K562 (cell line): ENCODE results near the gene SDC3. TPM values are rescaled to one million over a fixed set of nuclear protein-coding genes. Genes with fewer than 3 reads are reported as not detected.

ENCODE experiments used
- ATAC-seq: fragments of 200-7000 bp; cut with Tn5 transposase; 3 replicates; pipeline ENCODE4 v1.9.1; 2020; ENCODE audit warnings: moderate library complexity
- BruUV-seq: library from RNA; stranded (reverse); fragments of 400-500 nt; replicated peaks from 2 replicates; lab custom pipeline; 2021; lab: Mats Ljungman, UMichigan
- CTCF ChIA-PET: fragments of 300-600 bp; formaldehyde crosslinking; extraction: SDS; loops from one replicate; lab custom pipeline; 2021; ENCODE audit warnings: low intra/inter-chr PET ratio; lab: Yijun Ruan, JAX
- POLR2A ChIA-PET: fragments of 300-600, 350-650 bp; sonication (Branson Sonifier 250); formaldehyde crosslinking; extraction: SDS; loops from one replicate; lab custom pipeline; 2021; ENCODE audit warnings: antibody characterized with exemption, inconsistent platforms; lab: Yijun Ruan, JAX
- DNase-seq, 4 experiments: peaks; one replicate each; pipeline versions ENCODE4 v3.0.0 to v3.0.0-alpha.2; 2011 to 2018; ENCODE audit warnings: low spot score in 3 of 4, mixed read lengths in 3 of 4; ENCODE audit errors: extremely low read depth in 1 of 4
- FAIRE-seq: peaks from 2 replicates; lab custom pipeline; 2011; peaks lifted over from hg19 to GRCh38; lab: Jason Lieb, UNC
- H2AFZ ChIP-seq: 2 replicates; pipeline ENCODE4 v1.6.0; 2011; ENCODE audit warnings: low read depth, low read length, control low read depth, inconsistent platforms
- H3K27ac ChIP-seq: fragments of 200-600 bp; 3 replicates; pipeline ENCODE4 v1.8.0; 2011; ENCODE audit warnings: low read depth, mild to moderate bottlenecking, control low read depth, inconsistent platforms, low read length, moderate library complexity, mixed read lengths; ENCODE audit errors: extremely low read depth
- H3K27me3 ChIP-seq, 2 experiments: fragments of 300-600 bp in 1 of 2; 2 replicates in 1 of 2; 3 replicates in 1 of 2; pipeline versions ENCODE4 v1.6.0 to v1.8.0; 2011; ENCODE audit warnings: inconsistent platforms in 2 of 2, low read length in 2 of 2, mild to moderate bottlenecking in 1 of 2, mixed read lengths in 1 of 2, moderate library complexity in 1 of 2; ENCODE audit not compliant: control insufficient read depth in 2 of 2, insufficient read depth in 2 of 2
- H3K36me3 ChIP-seq: fragments of 300-600 bp; 3 replicates; pipeline ENCODE4 v1.8.0; 2011; ENCODE audit warnings: mild to moderate bottlenecking, low read length, inconsistent platforms; ENCODE audit not compliant: control insufficient read depth, insufficient read depth
- H3K4me1 ChIP-seq, 2 experiments: fragments of 200-600 bp in 1 of 2; replicated peaks in 1 of 2; 2 replicates in 1 of 2; 3 replicates in 1 of 2; pipeline versions ENCODE4 v1.5.1 to v1.8.0; 2011; ENCODE audit warnings: inconsistent platforms in 2 of 2, low read length in 2 of 2, mild to moderate bottlenecking in 1 of 2, mixed read lengths in 1 of 2, moderate library complexity in 1 of 2; ENCODE audit not compliant: control insufficient read depth in 2 of 2, insufficient read depth in 2 of 2
- H3K4me2 ChIP-seq: 2 replicates; pipeline ENCODE4 v1.6.1; 2011; ENCODE audit warnings: low read length, control low read depth, inconsistent platforms, mixed read lengths; ENCODE audit not compliant: insufficient read depth
- H3K4me3 ChIP-seq: fragments of 200-600 bp; sonication (generic), shearing (Covaris generic); 2 replicates; pipeline ENCODE4 v1.5.1; 2016; ENCODE audit warnings: control low read depth, inconsistent platforms
- H3K79me2 ChIP-seq: fragments of 200-600 bp; 3 replicates; pipeline ENCODE4 v1.8.0; 2011; ENCODE audit warnings: low read length, inconsistent platforms; ENCODE audit not compliant: control insufficient read depth, insufficient read depth
- H3K9ac ChIP-seq, 2 experiments: 2 replicates each; pipeline versions ENCODE4 v1.6.0 to v1.6.1; 2011; ENCODE audit warnings: low read depth in 2 of 2, low read length in 2 of 2, control low read depth in 1 of 2, inconsistent platforms in 1 of 2, mild to moderate bottlenecking in 1 of 2, mixed read lengths in 1 of 2; ENCODE audit not compliant: insufficient read depth in 1 of 2
- H3K9me1 ChIP-seq: one replicate; pipeline ENCODE4 v1.6.0; 2011; ENCODE audit warnings: inconsistent platforms, mild to moderate bottlenecking, low read length, moderate library complexity; ENCODE audit not compliant: control insufficient read depth, insufficient read depth
- H3K9me3 ChIP-seq: replicated peaks from 2 replicates; pipeline ENCODE4 v1.5.1; 2011; ENCODE audit warnings: low read depth, low read length, inconsistent platforms; ENCODE audit not compliant: control insufficient read depth, insufficient read depth
- H4K20me1 ChIP-seq: replicated peaks from 2 replicates; pipeline ENCODE4 v1.6.1; 2011; ENCODE audit warnings: low read length, inconsistent platforms, mixed read lengths; ENCODE audit not compliant: control insufficient read depth, insufficient read depth
- ELK1 ChIP-seq: sonication (generic); formaldehyde crosslinking; IDR thresholded peaks from 2 replicates; pipeline ENCODE4 v1.8.1; 2022; ENCODE audit warnings: missing genetic modification reagents
- FOXA3 ChIP-seq, 2 experiments: fragments of 450-650 bp in 1 of 2; sonication (generic) in 1 of 2; formaldehyde crosslinking; IDR thresholded peaks in 1 of 2; conservative IDR thresholded peaks in 1 of 2; 2 replicates each; pipeline versions ENCODE4 v1.4.0 to v1.8.0; 2020 to 2022; ENCODE audit warnings: mild to moderate bottlenecking in 2 of 2, missing genetic modification reagents in 1 of 2
- FOXJ2 ChIP-seq: fragments of 200-800 bp; sonication (Bioruptor generic); IDR thresholded peaks from 2 replicates; pipeline ENCODE4 v1.6.1; 2016; ENCODE audit warnings: missing genetic modification characterization, missing compliant biosample characterization
- HDAC1 ChIP-seq, 2 experiments: fragments of 450-650 bp; IDR thresholded peaks; 2 replicates each; pipeline ENCODE4 v1.6.1; 2016 to 2017; ENCODE audit warnings: inconsistent platforms in 1 of 2, mild to moderate bottlenecking in 1 of 2, moderate library complexity in 1 of 2
- KLF16 ChIP-seq: IDR thresholded peaks from 2 replicates; pipeline ENCODE4 v1.6.1; 2016; ENCODE audit warnings: antibody characterized with exemption
- MAFG ChIP-seq: fragments of 450-650 bp; conservative IDR thresholded peaks from 2 replicates; pipeline ENCODE4 v1.6.1; 2016; ENCODE audit warnings: missing genetic modification characterization, missing compliant biosample characterization
- NR0B1 ChIP-seq: fragments of 450-650 bp; IDR thresholded peaks from one replicate; pipeline ENCODE4 v1.6.1; 2018; ENCODE audit warnings: mild to moderate bottlenecking, moderate library complexity; ENCODE audit not compliant: partially characterized antibody
- PCBP1 ChIP-seq: fragments of 200-400 bp; formaldehyde crosslinking; IDR thresholded peaks from 2 replicates; pipeline ENCODE4 v1.6.1; 2018; ENCODE audit warnings: mild to moderate bottlenecking, low read depth, low read length; ENCODE audit not compliant: poor library complexity, severe bottlenecking
- SRSF3 ChIP-seq: fragments of 200-400 bp; formaldehyde crosslinking; IDR thresholded peaks from 2 replicates; pipeline ENCODE4 v1.6.1; 2016; ENCODE audit warnings: mild to moderate bottlenecking, low read length, moderate library complexity; ENCODE audit not compliant: insufficient read depth
- TAF1 ChIP-seq: IDR thresholded peaks from 2 replicates; pipeline ENCODE4 v1.6.1; 2011; ENCODE audit warnings: mild to moderate bottlenecking, low read length, moderate library complexity; ENCODE audit not compliant: insufficient read depth, control insufficient read depth, severe bottlenecking; ENCODE audit errors: extremely low read depth
- U2AF2 ChIP-seq: fragments of 200-400 bp; formaldehyde crosslinking; optimal IDR thresholded peaks from 2 replicates; pipeline ENCODE3; 2017; ENCODE audit warnings: low read depth, mild to moderate bottlenecking, low read length
- VEZF1 ChIP-seq: fragments of 200-800 bp; sonication (Bioruptor generic); IDR thresholded peaks from 2 replicates; pipeline ENCODE4 v1.6.1; 2017; ENCODE audit warnings: missing genetic modification characterization, missing compliant biosample characterization
- ZBTB8A ChIP-seq: fragments of 450-650 bp; IDR thresholded peaks from 2 replicates; pipeline ENCODE4 v1.6.1; 2018; ENCODE audit warnings: mild to moderate bottlenecking, moderate library complexity; ENCODE audit not compliant: partially characterized antibody
- ZNF639 ChIP-seq, 2 experiments: fragments of 200-800 bp in 1 of 2; sonication (Bioruptor generic) in 1 of 2; sonication (generic) in 1 of 2; formaldehyde crosslinking in 1 of 2; IDR thresholded peaks in 1 of 2; conservative IDR thresholded peaks in 1 of 2; 2 replicates each; pipeline versions ENCODE4 v1.5.0 to v1.6.1; 2016 to 2020; ENCODE audit warnings: missing compliant biosample characterization in 1 of 2, missing genetic modification characterization in 1 of 2, missing genetic modification reagents in 1 of 2
- ZNF766 ChIP-seq: fragments of 200-800 bp; sonication (Bioruptor generic); conservative IDR thresholded peaks from 2 replicates; pipeline ENCODE4 v1.6.1; 2016; ENCODE audit warnings: missing genetic modification characterization, missing compliant biosample characterization
- WGBS: fragments of 100-300 bp; shearing (Covaris generic); methylation state at CpG from one replicate; pipeline ENCODE4 v1.1.6; 2016; ENCODE audit warnings: low coverage, mixed read lengths; ENCODE audit not compliant: insufficient coverage; ENCODE audit errors: missing lambda C conversion rate; 5-methylcytosine and 5-hydroxymethylcytosine counted together
- in situ Hi-C: fragments of 300-500 bp; cut with MboI; formaldehyde crosslinking; loops from 4 replicates; pipeline ENCODE4 v1.15.0; 2018; ENCODE audit warnings: inconsistent platforms, mixed read lengths
- intact Hi-C: fragments of 100-400 bp; cut with micrococcal nuclease; formaldehyde crosslinking; loops from 2 replicates; pipeline ENCODE4 v1.14.2; 2022
- polyA plus RNA-seq, 8 experiments: library from polyadenylated mRNA; depleted of rRNA in 4 of 8; stranded (reverse) in 5 of 8; unstranded in 3 of 8; fragments of >200 nt; fragmentation: Nextera tagmentation in 2 of 8; fragmentation: Illumina TruSeq in 1 of 8; extraction: Ambion mirVana in 2 of 8; extraction: Trizol in 1 of 8; gene quantifications; 2 replicates each; pipeline versions ENCODE4 v1.2.1 to v1.2.3, GENCODE V29; 2011 to 2014; ENCODE audit warnings: inconsistent platforms in 1 of 8, missing spikeins in 1 of 8
- total RNA-seq, 7 experiments: library from RNA; depleted of rRNA in 6 of 7; stranded (reverse); fragments of >200 nt in 6 of 7; fragmentation: Illumina TruSeq in 2 of 7; extraction: Trizol in 2 of 7; gene quantifications; 2 replicates each; pipeline versions ENCODE4 v1.2.1 to v1.2.3, GENCODE V29; 2011 to 2021; ENCODE audit warnings: low replicate concordance in 1 of 7

SDC3 gene
- total and polyA plus RNA-seq, 9 of the 15 experiments (the other 6 are each of a cell fraction or from before 2014, with no cell fraction given): 0.38 to 44.1 (median 12.1) TPM

GRCh38 chr1:30852026-30852425 lies 56.5 kb downstream of the SDC3 start (continued):
- TF ChIP-seq VEZF1 (CRISPR knock-in tag): no peak
- TF ChIP-seq NR0B1: no peak
- no peak for TF ChIP-seq TAF1
- TF ChIP-seq ELK1: no peak
- TF ChIP-seq ZBTB8A: no peak
- no peak for TF ChIP-seq ZNF766 (CRISPR knock-in tag)
- TF ChIP-seq, all 486 proteins: peak for 0

GRCh38 chr1:30851286-30851685 lies 57.3 kb downstream of the SDC3 start:
- POLR2A ChIA-PET: no interaction called here
- Histone ChIP-seq H4K20me1 (no peaks in the 10 kb centered on the region), H3K9me3 (no peaks in the 10 kb centered on the region), H3K27me3 (peaks cover 0 to 14% of the 10 kb centered on the region in 2 experiments; a peak in 2 of 5 replicates), H3K4me2 (no peak overlapping the region), H3K27ac (no peak overlapping the region), H3K9ac (no peak overlapping the region), H3K4me3 (no peak overlapping the region), H2AFZ (no peak overlapping the region), H3K9me1 (no peaks in the 10 kb centered on the region), H3K79me2 (no peaks in the 10 kb centered on the region), H3K4me1 (peaks cover 9 to 19% of the 10 kb centered on the region in 2 experiments), H3K36me3 (no peaks in the 10 kb centered on the region)
- in situ Hi-C loops: no loop called here
- ATAC-seq (no peak), FAIRE-seq (no peak), DNase-seq (no peak)
- no TSS peak for BruUV-seq
- intact Hi-C loops: no loop called here
- CTCF ChIA-PET: no interaction called here
- WGBS: 38% methylated on average over 1 of the region's 1 CpG
- TF ChIP-seq MAFG (tag) (no peak), HDAC1 (IDR thresholded peaks at IDR 0.05) (no peak), KLF16 (no peak), ZNF639 (CRISPR knock-in tag; conservative IDR thresholded peaks at IDR 0.05 in 1 of 2, IDR thresholded peaks at IDR 0.05 in 1 of 2) (no peak), FOXA3 (CRISPR knock-in tag; conservative IDR thresholded peaks at IDR 0.05 in 1 of 2, IDR thresholded peaks at IDR 0.05 in 1 of 2) (no peak), FOXJ2 (no peak), SRSF3 (no peak), U2AF2 (no peak), PCBP1 (no peak)
